Measurements from ENCODE around the gene AFM. TPM values are rescaled to one million over a fixed set of nuclear protein-coding genes. Genes with fewer than 3 reads are reported as not detected.

The AFM gene
- total and polyA plus RNA-seq, 2 donors from 2014 or later, result 30.8 TPM; not detected in 1

DNA sequence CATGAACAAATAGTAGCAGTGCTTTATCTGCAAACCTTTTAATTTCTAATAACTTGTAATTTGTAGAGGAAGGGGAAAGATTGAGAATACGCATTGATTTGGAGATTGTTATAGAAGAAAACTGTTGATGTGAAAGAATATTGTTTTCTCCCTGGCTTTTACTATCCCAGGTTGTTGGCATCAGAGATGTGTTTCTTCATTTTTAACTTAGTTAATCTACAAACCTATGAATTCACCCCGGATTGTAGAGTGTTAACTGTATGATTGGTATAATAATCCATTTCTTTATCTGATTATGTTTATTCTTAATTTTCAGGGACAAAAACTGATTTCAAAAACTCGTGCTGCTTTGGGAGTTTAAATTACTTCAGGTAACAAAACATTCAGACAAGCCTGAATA is 26.6 kb upstream of the AFM start:
- intact Hi-C loops (cut with DNase I), result no loop called here
- no peak for TF ChIP-seq CTCF (IDR thresholded peaks at IDR 0.05; ENCODE audit: borderline replicate concordance, extremely low read depth, insufficient read depth)
- H3K27me3 ChIP-seq (ENCODE audit: control insufficient read depth, insufficient read depth, low read length), result no peaks in the 10 kb centered on the region

GRCh38 chr4:73456177-73457022 is 25.1 kb upstream of the AFM start:
- FAIRE-seq, result no peak
- no peak for DNase-seq
- Histone ChIP-seq H3K27ac (ENCODE audit: low read depth in 2 of 2, low read length in 2 of 2) (no peak overlapping the region), H3K36me3 (ENCODE audit: control insufficient read depth in 2 of 3, insufficient read depth in 3 of 3, low read length in 3 of 3) (no peaks in the 10 kb centered on the region), H3K9me3 (ENCODE audit: control insufficient read depth in 2 of 3, insufficient read depth in 1 of 3, low read length in 3 of 3) (no peaks in the 10 kb centered on the region), H3K27me3 (ENCODE audit: control insufficient read depth, insufficient read depth, low read length) (no peaks in the 10 kb centered on the region), H3K4me1 (ENCODE audit: control insufficient read depth in 2 of 3, insufficient read depth in 2 of 3, low read depth in 1 of 3, low read length in 3 of 3) (peaks cover 0 to 5% (median 0%) of the 10 kb centered on the region in 3 donors), H3K9ac (ENCODE audit: low read length in 3 of 3) (no peak overlapping the region), H3K4me3 (ENCODE audit: low read length in 3 of 3) (peak overlapping the region in 1 of 3 donors; percentile 15)
- intact Hi-C loops (cut with DNase I), result no loop called here
- no peak for TF ChIP-seq CTCF (IDR thresholded peaks at IDR 0.05; ENCODE audit: borderline replicate concordance, extremely low read depth, insufficient read depth)

More for the DNA sequence above, 26.6 kb upstream of the AFM start:
- Histone ChIP-seq H3K9me3 (ENCODE audit: control insufficient read depth in 2 of 3, insufficient read depth in 1 of 3, low read length in 3 of 3) (no peaks in the 10 kb centered on the region), H3K4me3 (ENCODE audit: low read length in 3 of 3) (peak overlapping the region in 1 of 3 donors; percentile 47), H3K9ac (ENCODE audit: low read length in 3 of 3) (no peak overlapping the region), H3K4me1 (ENCODE audit: control insufficient read depth in 2 of 3, insufficient read depth in 2 of 3, low read depth in 1 of 3, low read length in 3 of 3) (peaks cover 0 to 5% (median 0%) of the 10 kb centered on the region in 3 donors), H3K36me3 (ENCODE audit: control insufficient read depth in 2 of 3, insufficient read depth in 3 of 3, low read length in 3 of 3) (no peaks in the 10 kb centered on the region), H3K27ac (ENCODE audit: low read depth in 2 of 2, low read length in 2 of 2) (no peak overlapping the region)
- DNase-seq (no peak), FAIRE-seq (no peak)

DNA sequence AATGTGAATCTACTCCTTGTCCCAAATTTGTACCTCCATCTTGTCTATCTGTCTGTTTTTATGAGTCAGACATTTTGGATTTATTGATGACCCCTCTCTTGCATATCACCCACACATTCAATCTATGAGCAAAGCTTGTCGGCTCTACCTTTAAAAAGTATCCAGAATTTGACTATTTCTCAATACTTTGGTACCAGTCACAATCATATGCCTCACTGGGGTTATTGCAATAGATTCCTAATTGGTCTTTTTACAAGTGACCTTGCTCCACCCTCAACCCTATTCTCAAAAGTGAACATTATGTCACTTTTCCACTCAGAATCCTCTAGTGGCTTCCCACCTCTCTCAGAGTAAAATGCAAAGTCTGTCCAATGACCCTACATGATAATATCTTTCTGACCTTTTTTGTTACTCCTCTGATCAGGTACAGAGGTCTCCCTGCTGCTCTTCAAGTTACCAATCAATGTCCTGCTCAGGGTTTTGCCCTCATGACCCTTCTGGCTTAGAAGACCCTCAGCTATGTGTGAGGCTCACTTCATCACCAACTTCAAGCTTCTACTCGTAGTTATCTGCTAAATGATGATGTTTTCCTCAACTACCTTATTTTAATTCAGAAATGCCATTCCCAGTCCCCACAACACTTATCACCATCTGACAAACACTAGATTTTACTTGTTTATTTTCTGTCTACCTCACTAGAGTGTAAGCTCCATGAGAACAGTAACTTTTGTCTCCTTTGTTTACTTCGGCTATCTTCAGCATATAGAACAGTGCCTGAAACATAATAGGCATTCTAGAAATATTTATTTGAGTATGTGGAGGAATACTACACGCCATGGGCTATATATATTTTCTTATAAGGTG is 23.1 kb upstream of the AFM start:
- intact Hi-C loops (cut with DNase I), result no loop called here
- DNase-seq, result no peak
- FAIRE-seq, result no peak
- H3K27me3 ChIP-seq (ENCODE audit: control insufficient read depth, insufficient read depth, low read length), result no peaks in the 10 kb centered on the region
- TF ChIP-seq CTCF (IDR thresholded peaks at IDR 0.05; ENCODE audit: borderline replicate concordance, extremely low read depth, insufficient read depth), result no peak
- H3K4me1 ChIP-seq (ENCODE audit: control insufficient read depth in 2 of 3, insufficient read depth in 2 of 3, low read depth in 1 of 3, low read length in 3 of 3), result peaks cover 0 to 1% (median 0%) of the 10 kb centered on the region in 3 donors
- H3K4me3 ChIP-seq (ENCODE audit: low read length in 3 of 3), result no peak overlapping the region
- H3K9me3 ChIP-seq (ENCODE audit: control insufficient read depth in 2 of 3, insufficient read depth in 1 of 3, low read length in 3 of 3), result no peaks in the 10 kb centered on the region
- H3K9ac ChIP-seq (ENCODE audit: low read length in 3 of 3), result no peak overlapping the region
- H3K27ac ChIP-seq (ENCODE audit: low read depth in 2 of 2, low read length in 2 of 2), result no peak overlapping the region
- H3K36me3 ChIP-seq (ENCODE audit: control insufficient read depth in 2 of 3, insufficient read depth in 3 of 3, low read length in 3 of 3), result no peaks in the 10 kb centered on the region
